ENCODE data around the gene MAP3K14. TPM values are rescaled to one million over a fixed set of nuclear protein-coding genes. Genes with fewer than 3 reads are reported as not detected.

MAP3K14 gene
- 1.6 TPM for polyA plus RNA-seq (2013, experiment 1 of 2)
- 2.0 TPM for polyA plus RNA-seq (2013, experiment 2 of 2)

DNA sequence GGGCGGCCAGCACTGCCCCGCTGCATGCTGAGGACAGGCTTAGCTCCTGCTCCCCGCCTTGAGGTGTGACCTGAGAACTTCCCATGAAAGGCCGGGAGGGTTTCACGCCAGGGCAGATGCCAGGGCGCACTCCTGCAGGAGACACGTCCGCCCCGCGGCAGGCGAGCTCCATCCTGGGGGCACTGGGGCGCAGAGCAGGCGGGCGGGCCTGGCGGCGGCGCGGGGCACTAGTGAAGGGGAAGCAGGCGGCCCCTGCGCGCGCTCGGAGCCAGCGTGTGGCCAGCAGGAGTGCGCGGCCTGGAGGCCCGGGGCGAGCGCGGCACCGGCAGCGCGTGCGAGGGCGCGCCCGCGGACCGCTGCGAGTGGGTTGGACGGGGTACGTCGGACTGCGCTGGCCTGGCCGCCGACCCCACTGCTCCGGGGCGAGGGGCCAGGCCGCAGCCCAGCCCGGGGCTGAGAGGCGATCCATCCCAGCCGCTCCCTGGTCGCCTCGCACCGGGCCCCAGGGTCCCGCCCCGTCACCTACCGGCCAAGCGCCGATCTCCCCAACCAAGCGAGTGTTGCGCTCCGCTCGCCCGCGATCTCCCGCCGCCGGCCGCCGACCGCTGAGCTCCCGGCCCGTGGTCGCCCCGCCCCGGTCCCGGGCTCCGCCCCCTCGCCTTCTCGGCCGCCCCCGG lies at the start of gene MAP3K14:
Gene MAP3K14, minus strand, starts transcription at position 587 of the 677 bp plus-strand sequence. CDS start 26,275 bp downstream, outside the sequence.
- Histone ChIP-seq H2BK120ac (ENCODE audit: low read depth, low read length) (no peak within 1 kb of the TSS), H3K23ac (ENCODE audit: low read length) (no peak within 1 kb of the TSS), H3K9ac (ENCODE audit: low read length) (peak within 1 kb of the TSS; percentile 86), H3K27me3 (ENCODE audit: insufficient read depth, low read length, poor library complexity) (no peaks in the 10 kb centered on the region), H4K5ac (ENCODE audit: low read length) (no peak within 1 kb of the TSS), H3K36me3 (ENCODE audit: control insufficient read depth, insufficient read depth, low read length) (no peaks in the 10 kb centered on the region), H2BK5ac (ENCODE audit: low read length) (no peak within 1 kb of the TSS), H3K79me2 (ENCODE audit: control insufficient read depth, insufficient read depth, low read length) (peaks cover 30% of the 10 kb centered on the region), H3K27ac (ENCODE audit: low read depth, low read length) (peak within 1 kb of the TSS; percentile 74), H4K8ac (ENCODE audit: low read depth, low read length) (no peak within 1 kb of the TSS), H3K18ac (ENCODE audit: low read length) (peak within 1 kb of the TSS; percentile 32), H3K4ac (ENCODE audit: low read depth, low read length) (no peak within 1 kb of the TSS), H2BK15ac (replicated peaks; ENCODE audit: low read depth) (no peak within 1 kb of the TSS), H3K4me2 (ENCODE audit: low read length) (peak within 1 kb of the TSS; percentile 90), H3K56ac (ENCODE audit: low read length) (peak within 1 kb of the TSS; percentile 91), H3K79me1 (ENCODE audit: low read length) (peaks cover 15% of the 10 kb centered on the region), H3K4me3 (ENCODE audit: low read length) (peak within 1 kb of the TSS; percentile 77), H2AK5ac (ENCODE audit: low read length) (no peak within 1 kb of the TSS), H3K4me1 (ENCODE audit: control insufficient read depth, low read depth, low read length) (peaks cover 5% of the 10 kb centered on the region)
- DNase-seq = peak; percentile 79
- no CpG with 5 or more reads among the region's 83 CpGs for WGBS (ENCODE audit: extremely low coverage, insufficient coverage, low lambda C conversion rate)

DNA sequence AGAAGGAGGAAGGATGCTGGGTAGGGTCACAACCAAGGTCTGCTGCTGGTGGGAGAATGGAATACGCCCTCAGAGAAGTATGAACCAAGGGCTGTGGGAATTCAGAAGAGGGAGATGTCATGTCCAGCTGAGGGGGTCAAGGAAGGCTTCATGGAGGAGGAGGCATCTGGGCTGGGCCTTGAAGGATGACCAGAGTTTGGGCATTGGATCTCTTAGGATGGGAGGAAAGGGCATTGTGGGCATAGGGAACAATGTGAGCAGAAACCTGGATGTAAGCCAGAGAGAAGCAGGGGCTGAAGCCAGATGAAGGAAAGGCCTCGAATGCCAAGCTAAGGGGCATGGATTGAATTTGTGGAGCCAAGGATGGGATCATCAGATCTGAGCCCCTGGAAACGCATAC lies 49.2 kb upstream of the MAP3K14 start:
- H3K79me1 ChIP-seq (ENCODE audit: low read length) = no peaks in the 10 kb centered on the region
- H3K18ac ChIP-seq (ENCODE audit: low read length) = no peak overlapping the region
- H3K4me2 ChIP-seq (ENCODE audit: low read length) = no peak overlapping the region
- peak overlapping the region; percentile 55 for H2AK5ac ChIP-seq (ENCODE audit: low read length)
- no peak overlapping the region for H2BK5ac ChIP-seq (ENCODE audit: low read length)
- no peaks in the 10 kb centered on the region for H3K27me3 ChIP-seq (ENCODE audit: insufficient read depth, low read length, poor library complexity)
- H3K23ac ChIP-seq (ENCODE audit: low read length) = no peak overlapping the region
- H3K79me2 ChIP-seq (ENCODE audit: control insufficient read depth, insufficient read depth, low read length) = no peaks in the 10 kb centered on the region
- DNase-seq = no peak
- H4K8ac ChIP-seq (ENCODE audit: low read depth, low read length) = no peak overlapping the region
- H3K4ac ChIP-seq (ENCODE audit: low read depth, low read length) = no peak overlapping the region
- no peak overlapping the region for H2BK15ac ChIP-seq (replicated peaks; ENCODE audit: low read depth)
- no peak overlapping the region for H4K5ac ChIP-seq (ENCODE audit: low read length)
- no peak overlapping the region for H2BK120ac ChIP-seq (ENCODE audit: low read depth, low read length)
- peaks cover 3% of the 10 kb centered on the region for H3K4me1 ChIP-seq (ENCODE audit: control insufficient read depth, low read depth, low read length)
- H3K56ac ChIP-seq (ENCODE audit: low read length) = peak overlapping the region; percentile 30
- H3K36me3 ChIP-seq (ENCODE audit: control insufficient read depth, insufficient read depth, low read length) = no peaks in the 10 kb centered on the region
- H3K4me3 ChIP-seq (ENCODE audit: low read length) = no peak overlapping the region
- no peak overlapping the region for H3K9ac ChIP-seq (ENCODE audit: low read length)
- H3K27ac ChIP-seq (ENCODE audit: low read depth, low read length) = no peak overlapping the region
- no CpG with 5 or more reads among the region's 3 CpGs for WGBS (ENCODE audit: extremely low coverage, insufficient coverage, low lambda C conversion rate)

DNA sequence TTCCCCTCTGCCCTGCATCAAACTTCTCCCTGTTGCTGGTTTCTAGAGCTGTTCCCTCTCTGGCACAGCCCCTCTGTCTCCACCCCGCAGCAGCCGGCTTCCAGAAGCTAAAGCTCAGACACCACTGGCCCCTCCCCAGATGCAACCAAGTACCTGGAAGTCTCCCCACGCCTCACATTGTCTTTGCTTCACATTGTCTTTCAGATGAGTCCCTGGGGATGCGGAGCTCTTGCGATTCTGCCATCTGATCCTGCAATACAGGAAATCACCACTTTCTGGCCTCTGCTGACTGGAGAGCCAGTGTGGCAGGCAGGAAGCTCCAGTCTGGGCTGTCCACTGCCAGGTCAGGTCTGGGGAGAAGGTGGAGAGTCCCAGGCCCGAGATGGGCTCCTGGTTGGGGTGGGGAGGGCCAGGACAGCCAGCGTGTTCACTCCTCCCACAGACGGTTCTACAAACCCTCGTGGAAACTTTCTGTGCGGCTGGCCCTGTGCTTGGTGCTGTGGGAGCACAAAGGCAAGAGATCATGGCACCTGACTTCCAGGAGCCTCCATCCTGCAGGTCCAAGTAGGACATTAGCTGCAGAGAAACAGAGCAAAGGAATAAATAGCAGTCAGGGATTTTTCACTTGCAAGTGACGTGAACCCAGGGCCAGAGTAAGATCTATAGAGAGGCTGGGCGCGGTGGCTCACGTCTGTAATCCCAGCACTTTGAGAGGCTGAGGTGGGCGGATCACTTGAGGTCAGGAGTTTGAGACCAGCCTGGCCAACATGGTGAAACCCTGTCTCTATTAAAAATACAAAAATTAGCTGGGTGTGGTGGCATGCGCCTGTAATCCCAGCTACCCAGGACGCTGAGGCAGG lies 47.9 kb upstream of the MAP3K14 start:
- Histone ChIP-seq H3K79me1 (ENCODE audit: low read length) (no peaks in the 10 kb centered on the region), H3K9ac (ENCODE audit: low read length) (peak overlapping the region; percentile 43), H4K8ac (ENCODE audit: low read depth, low read length) (no peak overlapping the region), H3K4ac (ENCODE audit: low read depth, low read length) (peak overlapping the region; percentile 46), H2BK15ac (replicated peaks; ENCODE audit: low read depth) (peak overlapping the region; percentile 62), H3K4me1 (ENCODE audit: control insufficient read depth, low read depth, low read length) (peaks cover 3% of the 10 kb centered on the region), H2BK120ac (ENCODE audit: low read depth, low read length) (no peak overlapping the region), H3K56ac (ENCODE audit: low read length) (peak overlapping the region; percentile 85), H3K4me3 (ENCODE audit: low read length) (no peak overlapping the region), H3K4me2 (ENCODE audit: low read length) (no peak overlapping the region), H3K36me3 (ENCODE audit: control insufficient read depth, insufficient read depth, low read length) (no peaks in the 10 kb centered on the region), H2AK5ac (ENCODE audit: low read length) (no peak overlapping the region), H4K5ac (ENCODE audit: low read length) (no peak overlapping the region), H3K23ac (ENCODE audit: low read length) (no peak overlapping the region), H3K27me3 (ENCODE audit: insufficient read depth, low read length, poor library complexity) (no peaks in the 10 kb centered on the region), H3K79me2 (ENCODE audit: control insufficient read depth, insufficient read depth, low read length) (no peaks in the 10 kb centered on the region), H3K27ac (ENCODE audit: low read depth, low read length) (peak overlapping the region; percentile 40), H2BK5ac (ENCODE audit: low read length) (peak overlapping the region; percentile 47), H3K18ac (ENCODE audit: low read length) (peak overlapping the region; percentile 16)
- no CpG with 5 or more reads among the region's 17 CpGs for WGBS (ENCODE audit: extremely low coverage, insufficient coverage, low lambda C conversion rate)
- DNase-seq = peak; percentile 96

DNA sequence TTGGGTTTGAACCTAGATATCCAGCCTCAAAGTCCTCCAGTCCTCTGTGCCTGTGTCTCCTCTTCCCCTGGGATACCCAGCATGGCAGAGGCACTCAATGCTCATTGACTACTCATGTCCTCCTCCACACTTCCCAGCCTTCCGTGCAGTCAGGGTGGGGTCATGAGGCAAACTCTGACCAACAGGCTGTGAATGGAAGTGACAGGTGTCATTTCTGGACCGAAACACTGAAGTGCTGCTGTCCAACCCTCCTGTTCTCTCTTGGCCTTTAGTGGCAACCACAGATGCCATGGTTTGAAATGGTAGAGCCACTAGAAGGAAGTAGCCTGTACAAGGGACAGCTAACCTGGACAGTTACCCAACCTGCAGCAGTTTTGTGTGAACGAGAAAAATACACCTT lies 46.7 kb upstream of the MAP3K14 start:
- Histone ChIP-seq H4K8ac (ENCODE audit: low read depth, low read length) (no peak overlapping the region), H3K9ac (ENCODE audit: low read length) (no peak overlapping the region), H3K4me3 (ENCODE audit: low read length) (no peak overlapping the region), H3K4me2 (ENCODE audit: low read length) (no peak overlapping the region), H2BK5ac (ENCODE audit: low read length) (no peak overlapping the region), H4K5ac (ENCODE audit: low read length) (no peak overlapping the region), H3K79me2 (ENCODE audit: control insufficient read depth, insufficient read depth, low read length) (no peaks in the 10 kb centered on the region), H3K27ac (ENCODE audit: low read depth, low read length) (no peak overlapping the region), H3K79me1 (ENCODE audit: low read length) (no peaks in the 10 kb centered on the region), H3K4ac (ENCODE audit: low read depth, low read length) (no peak overlapping the region), H2BK15ac (replicated peaks; ENCODE audit: low read depth) (no peak overlapping the region), H3K18ac (ENCODE audit: low read length) (no peak overlapping the region), H3K27me3 (ENCODE audit: insufficient read depth, low read length, poor library complexity) (no peaks in the 10 kb centered on the region), H3K23ac (ENCODE audit: low read length) (no peak overlapping the region), H3K4me1 (ENCODE audit: control insufficient read depth, low read depth, low read length) (peaks cover 3% of the 10 kb centered on the region), H2BK120ac (ENCODE audit: low read depth, low read length) (no peak overlapping the region), H2AK5ac (ENCODE audit: low read length) (no peak overlapping the region), H3K56ac (ENCODE audit: low read length) (no peak overlapping the region), H3K36me3 (ENCODE audit: control insufficient read depth, insufficient read depth, low read length) (no peaks in the 10 kb centered on the region)
- DNase-seq = no peak
- no CpG with 5 or more reads among the region's 3 CpGs for WGBS (ENCODE audit: extremely low coverage, insufficient coverage, low lambda C conversion rate)

DNA sequence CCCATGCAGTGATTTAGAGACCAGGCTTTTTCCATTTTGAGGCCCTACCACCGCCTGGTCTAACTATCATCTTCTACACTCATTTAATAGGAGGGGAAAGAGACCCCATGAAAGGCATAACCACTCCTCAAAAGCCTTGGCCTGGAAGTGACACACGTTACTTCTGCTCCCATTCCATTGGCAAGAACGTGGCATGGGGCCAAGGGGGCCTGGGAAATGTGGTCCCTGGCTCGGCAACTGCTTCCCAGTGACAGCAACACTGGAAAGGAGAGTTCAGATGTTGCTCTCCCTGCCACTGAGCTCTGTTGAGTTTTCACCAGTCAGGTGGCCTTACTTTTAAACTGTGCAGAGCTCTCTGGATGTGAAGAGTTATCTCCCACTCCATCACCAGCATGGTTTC lies 45.2 kb upstream of the MAP3K14 start:
- no peaks in the 10 kb centered on the region for H3K79me1 ChIP-seq (ENCODE audit: low read length)
- H3K4me3 ChIP-seq (ENCODE audit: low read length) = no peak overlapping the region
- peaks cover 3% of the 10 kb centered on the region for H3K4me1 ChIP-seq (ENCODE audit: control insufficient read depth, low read depth, low read length)
- no peak overlapping the region for H4K5ac ChIP-seq (ENCODE audit: low read length)
- no peak overlapping the region for H3K9ac ChIP-seq (ENCODE audit: low read length)
- no peak overlapping the region for H4K8ac ChIP-seq (ENCODE audit: low read depth, low read length)
- DNase-seq = no peak
- no peaks in the 10 kb centered on the region for H3K79me2 ChIP-seq (ENCODE audit: control insufficient read depth, insufficient read depth, low read length)
- no peak overlapping the region for H3K23ac ChIP-seq (ENCODE audit: low read length)
- H2BK5ac ChIP-seq (ENCODE audit: low read length) = no peak overlapping the region
- no peak overlapping the region for H2BK120ac ChIP-seq (ENCODE audit: low read depth, low read length)
- H3K36me3 ChIP-seq (ENCODE audit: control insufficient read depth, insufficient read depth, low read length) = no peaks in the 10 kb centered on the region
- H3K4ac ChIP-seq (ENCODE audit: low read depth, low read length) = no peak overlapping the region
- no peak overlapping the region for H2AK5ac ChIP-seq (ENCODE audit: low read length)
- no peak overlapping the region for H3K27ac ChIP-seq (ENCODE audit: low read depth, low read length)
- H3K4me2 ChIP-seq (ENCODE audit: low read length) = no peak overlapping the region
- no peaks in the 10 kb centered on the region for H3K27me3 ChIP-seq (ENCODE audit: insufficient read depth, low read length, poor library complexity)
- H2BK15ac ChIP-seq (replicated peaks; ENCODE audit: low read depth) = no peak overlapping the region
- H3K18ac ChIP-seq (ENCODE audit: low read length) = no peak overlapping the region
- no peak overlapping the region for H3K56ac ChIP-seq (ENCODE audit: low read length)
- WGBS (ENCODE audit: extremely low coverage, insufficient coverage, low lambda C conversion rate) = no CpG with 5 or more reads among the region's 4 CpGs

All from mesendoderm (in vitro differentiated cells).